ENCODE measurements around the gene ANKRD34A.

DNA sequence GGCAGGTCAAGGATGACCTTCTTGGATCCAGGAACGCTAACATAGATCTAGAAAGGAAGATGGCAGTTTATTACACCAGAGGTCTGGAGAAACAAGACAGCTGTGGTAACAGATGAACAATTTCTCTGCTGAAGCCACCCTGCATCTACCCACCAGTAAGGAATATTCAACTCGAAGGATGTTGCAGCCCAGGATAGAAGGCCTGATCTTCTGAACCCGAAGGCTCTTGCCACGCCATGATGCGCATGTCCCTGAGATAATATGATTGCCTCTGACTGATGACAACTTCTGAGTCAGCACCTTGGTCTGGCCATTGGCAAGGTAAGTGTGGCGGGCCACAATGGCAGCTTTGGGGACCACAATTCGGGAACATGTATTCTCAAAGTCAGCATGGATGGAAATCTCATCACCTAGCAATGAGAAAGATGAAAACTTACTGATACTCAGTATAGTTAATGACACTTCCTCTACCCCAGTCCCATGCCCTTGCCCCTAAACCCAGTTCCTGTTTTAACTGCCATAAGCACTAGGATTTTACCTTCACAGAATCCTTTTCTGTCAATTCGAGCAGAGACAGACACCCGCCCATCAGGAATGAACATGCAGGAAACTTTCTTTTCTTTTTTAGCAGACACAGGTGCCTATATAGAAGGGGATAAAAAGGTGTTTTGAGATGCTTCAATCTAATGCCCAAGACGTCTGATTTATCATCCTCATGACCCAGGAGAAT lies 30.2 kb upstream of the ANKRD34A start:
- TF ChIP-seq EZH2phosphoT487 (IDR thresholded peaks at IDR 0.05; ENCODE audit: insufficient read depth, low read depth) (no peak), EZH2 (IDR thresholded peaks at IDR 0.05; ENCODE audit: insufficient read depth, poor library complexity, severe bottlenecking) (no peak)

Data from GM23248 (cell line).